Measurements from ENCODE around the gene CDHR1.

Gene CDHR1

GRCh38 chr10:84201682-84202081, 7.3 kb downstream of the CDHR1 start:
- DNase-seq: no peak

GRCh38 chr10:84202349-84202748, 8.0 kb downstream of the CDHR1 start:
- no peak for DNase-seq

GRCh38 chr10:84204122-84204521, 9.8 kb downstream of the CDHR1 start:
- DNase-seq: no peak

- no peak for DNase-seq
These were observed 10.3 kb downstream of the CDHR1 start for GRCh38 chr10:84204610-84205009.

- DNase-seq: peak; percentile 82 to 83
These were observed 10.9 kb downstream of the CDHR1 start for GRCh38 chr10:84205049-84205852.

- DNase-seq: no peak
These were observed 11.7 kb downstream of the CDHR1 start for GRCh38 chr10:84205853-84206525.

- DNase-seq: no peak
These were observed 13.7 kb downstream of the CDHR1 start for GRCh38 chr10:84208023-84208422.

GRCh38 chr10:84211566-84211965, 17.2 kb downstream of the CDHR1 start:
- DNase-seq: no peak

- no peak for DNase-seq
These were observed 17.7 kb downstream of the CDHR1 start for GRCh38 chr10:84212014-84212413.

GRCh38 chr10:84213076-84213475, 18.7 kb downstream of the CDHR1 start:
- no peak for DNase-seq

- DNase-seq: no peak
These were observed 19.8 kb downstream of the CDHR1 start for GRCh38 chr10:84214046-84214572.

GRCh38 chr10:84214612-84215235, 20.4 kb downstream of the CDHR1 start:
- DNase-seq: peak; percentile 53 to 54

- no peak for DNase-seq
These were observed 22.5 kb downstream of the CDHR1 start for GRCh38 chr10:84216834-84217233.

- DNase-seq: no peak
These were observed 23.4 kb downstream of the CDHR1 start for GRCh38 chr10:84217746-84218145.

GRCh38 chr10:84221916-84222315, 27.6 kb downstream of the CDHR1 start:
- no peak for DNase-seq

GRCh38 chr10:84224411-84225028, 30.2 kb downstream of the CDHR1 start:
- no peak for DNase-seq

GRCh38 chr10:84225427-84226173, 31.3 kb downstream of the CDHR1 start, which contains the start of gene LRIT2:
TSS of gene LRIT2 (minus strand) at chr10:84225544. CDS start at chr10:84225520, 24 bp downstream.
- DNase-seq: no peak

GRCh38 chr10:84226616-84227015, 32.3 kb downstream of the CDHR1 start:
- no peak for DNase-seq

GRCh38 chr10:84227810-84228209, 33.5 kb downstream of the CDHR1 start:
- DNase-seq: no peak

- no peak for DNase-seq
These were observed 36.0 kb downstream of the CDHR1 start for GRCh38 chr10:84230359-84230758.

GRCh38 chr10:84232376-84232775, 38.0 kb downstream of the CDHR1 start:
- no peak for DNase-seq

GRCh38 chr10:84233940-84234339, 39.6 kb downstream of the CDHR1 start:
- DNase-seq: no peak

All from activated CD4-positive, alpha-beta T cell treated with anti-CD3 and anti-CD28 coated beads, Interleukin-2, amount 50 U/mL, for 48 hours (primary cell).